Right hindlimb (tissue), 1 donor: ENCODE results near the gene TMEM132A.
"Not testable (repeated sequence)": the region's sequence is repeated elsewhere in the genome, so short reads cannot be mapped to it uniquely, and the experiment has no call there.

Source experiments
- DNase-seq: peaks from one replicate; pipeline ENCODE4 v3.0.0-alpha.2; 2018

Gene TMEM132A

GRCh38 chr11:60905551-60906113 lies 18.6 kb upstream of the TMEM132A start:
- no peak for DNase-seq

- peak; percentile 99 for DNase-seq
Measured at GRCh38 chr11:60906132-60906972, 17.9 kb upstream of the TMEM132A start, which contains the start of gene PRPF19. PRPF19 (minus strand) TSS chr11:60906585; CDS start chr11:60906382, 203 bp downstream.

- DNase-seq: no peak
Measured at GRCh38 chr11:60908803-60909202, 15.5 kb upstream of the TMEM132A start.

GRCh38 chr11:60909680-60910280 lies 14.5 kb upstream of the TMEM132A start:
- DNase-seq: not testable (repeated sequence)

GRCh38 chr11:60910281-60910687 lies 14.0 kb upstream of the TMEM132A start:
- no peak for DNase-seq

- no peak for DNase-seq
Measured at GRCh38 chr11:60910711-60911380, 13.4 kb upstream of the TMEM132A start.

GRCh38 chr11:60912223-60912850 lies 11.9 kb upstream of the TMEM132A start:
- DNase-seq: no peak

- no peak for DNase-seq
Measured at GRCh38 chr11:60912851-60913528, 11.3 kb upstream of the TMEM132A start.

GRCh38 chr11:60913793-60914632 lies 10.2 kb upstream of the TMEM132A start, which contains the start of gene TMEM109:
TMEM109 (plus strand) TSS chr11:60914158; CDS start chr11:60919694, 5,536 bp downstream.
- peak; percentile 94 for DNase-seq

- DNase-seq: peak; percentile 79
Measured at GRCh38 chr11:60914633-60915247, 9.5 kb upstream of the TMEM132A start.

GRCh38 chr11:60915248-60915914 lies 8.9 kb upstream of the TMEM132A start:
- peak; percentile 67 for DNase-seq

- no peak for DNase-seq
Measured at GRCh38 chr11:60916669-60917206, 7.5 kb upstream of the TMEM132A start.

GRCh38 chr11:60917267-60917666 lies 7.0 kb upstream of the TMEM132A start:
- no peak for DNase-seq

GRCh38 chr11:60918251-60918938 lies 5.9 kb upstream of the TMEM132A start:
- no peak for DNase-seq

GRCh38 chr11:60918939-60919265 lies 5.4 kb upstream of the TMEM132A start:
- no peak for DNase-seq

- DNase-seq: no peak
Measured at GRCh38 chr11:60919320-60919719, 4.9 kb upstream of the TMEM132A start.

GRCh38 chr11:60919956-60920355 lies 4.3 kb upstream of the TMEM132A start:
- no peak for DNase-seq

- DNase-seq: no peak
Measured at GRCh38 chr11:60921259-60921658, 3.0 kb upstream of the TMEM132A start.

- DNase-seq: no peak
Measured at GRCh38 chr11:60921777-60922335, 2.4 kb upstream of the TMEM132A start.
